Neural progenitor cell (in vitro differentiated cells): ENCODE results near the gene SPRED2.

Experiments
- EZH2 ChIP-seq: fragments of 200-600 bp; sonication (generic); IDR thresholded peaks from 2 replicates; pipeline ENCODE4 v1.6.1; 2017; ENCODE audit warnings: antibody characterized with exemption, mild to moderate bottlenecking, moderate library complexity
- EZH2phosphoT487 ChIP-seq: fragments of 200-600 bp; sonication (generic); IDR thresholded peaks from 2 replicates; pipeline ENCODE4 v1.6.1; 2017; ENCODE audit warnings: antibody characterized with exemption
- TF ChIP-seq, protein P1 (sequence below): fragments of 200-600 bp; sonication (generic); IDR thresholded peaks from 2 replicates; pipeline ENCODE4 v1.5.1; 2017; ENCODE audit warnings: antibody characterized with exemption, mild to moderate bottlenecking

GRCh38 chr2:65357959-65358294 is 74.5 kb downstream of the SPRED2 start:
- TF ChIP-seq, protein P1, sequence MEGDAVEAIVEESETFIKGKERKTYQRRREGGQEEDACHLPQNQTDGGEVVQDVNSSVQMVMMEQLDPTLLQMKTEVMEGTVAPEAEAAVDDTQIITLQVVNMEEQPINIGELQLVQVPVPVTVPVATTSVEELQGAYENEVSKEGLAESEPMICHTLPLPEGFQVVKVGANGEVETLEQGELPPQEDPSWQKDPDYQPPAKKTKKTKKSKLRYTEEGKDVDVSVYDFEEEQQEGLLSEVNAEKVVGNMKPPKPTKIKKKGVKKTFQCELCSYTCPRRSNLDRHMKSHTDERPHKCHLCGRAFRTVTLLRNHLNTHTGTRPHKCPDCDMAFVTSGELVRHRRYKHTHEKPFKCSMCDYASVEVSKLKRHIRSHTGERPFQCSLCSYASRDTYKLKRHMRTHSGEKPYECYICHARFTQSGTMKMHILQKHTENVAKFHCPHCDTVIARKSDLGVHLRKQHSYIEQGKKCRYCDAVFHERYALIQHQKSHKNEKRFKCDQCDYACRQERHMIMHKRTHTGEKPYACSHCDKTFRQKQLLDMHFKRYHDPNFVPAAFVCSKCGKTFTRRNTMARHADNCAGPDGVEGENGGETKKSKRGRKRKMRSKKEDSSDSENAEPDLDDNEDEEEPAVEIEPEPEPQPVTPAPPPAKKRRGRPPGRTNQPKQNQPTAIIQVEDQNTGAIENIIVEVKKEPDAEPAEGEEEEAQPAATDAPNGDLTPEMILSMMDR: no peak
- TF ChIP-seq EZH2 (no peak), EZH2phosphoT487 (no peak)
